Uterus (tissue), 2 donors: ENCODE measurements around the gene GLP1R.

ENCODE experiments used
- CTCF ChIP-seq, 4 experiments: fragments of 200-600 bp in 2 of 4; fragments of 450-650 bp in 2 of 4; sonication (generic) in 2 of 4; IDR thresholded peaks; one replicate each; pipeline ENCODE4 v1.5.1; 2016 to 2019; ENCODE audit warnings: antibody characterized with exemption in 4 of 4, mild to moderate bottlenecking in 2 of 4, moderate library complexity in 1 of 4
- POLR2A ChIP-seq, 2 donors: fragments of 450-650 bp; IDR thresholded peaks; one replicate each; pipeline ENCODE4 v1.6.1; 2016; ENCODE audit warnings: antibody characterized with exemption in 2 of 2, mild to moderate bottlenecking in 1 of 2, moderate library complexity in 1 of 2

- TF ChIP-seq CTCF (IDR thresholded peaks at IDR 0.05) (no peak), POLR2A (IDR thresholded peaks at IDR 0.05) (no peak)
These were observed 13.6 kb downstream of the GLP1R start for GRCh38 chr6:39062014-39062740.
